Skin of body (tissue), 2 donors: ENCODE data around the gene ZNF79. TPM values are rescaled to one million over a fixed set of nuclear protein-coding genes. Genes with fewer than 3 reads are reported as not detected.

Experiments
- DNase-seq: peaks from one replicate; lab custom pipeline; 2025; lab: John Stamatoyannopoulos, UW
- total RNA-seq: library from RNA; depleted of rRNA; stranded (reverse); fragments of >200 nt; gene quantifications from one replicate; pipeline ENCODE4 v1.2.3, GENCODE V29; 2014

ZNF79 gene
- total RNA-seq, 1 donor from 2014 or later, result 7.8 TPM

GRCh38 chr9:127398275-127398647 lies 25.9 kb upstream of the ZNF79 start:
- DNase-seq, result no peak

GRCh38 chr9:127398715-127399400 lies 25.3 kb upstream of the ZNF79 start:
- no peak for DNase-seq

DNA sequence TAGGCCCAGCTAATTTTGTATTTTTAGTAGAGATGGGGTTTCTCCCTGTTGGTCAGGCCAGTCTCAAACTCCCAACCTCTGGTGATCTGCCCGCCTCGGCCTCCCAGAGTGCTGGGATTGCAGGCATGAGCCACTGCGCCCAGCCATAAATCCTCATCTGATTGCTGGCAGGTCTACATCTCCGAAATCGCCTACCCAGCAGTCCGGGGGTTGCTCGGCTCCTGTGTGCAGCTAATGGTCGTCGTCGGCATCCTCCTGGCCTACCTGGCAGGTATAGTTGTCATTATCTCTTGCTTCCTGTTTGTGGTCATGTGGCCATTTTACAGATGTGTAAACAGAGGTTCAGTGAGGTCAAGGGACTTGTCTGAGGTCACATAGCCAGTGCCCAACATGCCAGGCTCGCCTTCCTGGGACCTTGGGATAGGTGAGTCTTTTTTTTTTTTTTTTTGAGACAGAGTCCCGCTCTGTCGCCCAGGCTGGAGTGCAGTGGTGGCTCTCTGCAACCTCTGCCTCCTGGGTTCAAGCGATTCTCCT lies 24.4 kb upstream of the ZNF79 start:
- DNase-seq, result no peak

GRCh38 chr9:127402401-127403090 lies 21.6 kb upstream of the ZNF79 start:
- DNase-seq, result no peak

- DNase-seq, result no peak
Measured at GRCh38 chr9:127403507-127404192, 20.5 kb upstream of the ZNF79 start.

- no peak for DNase-seq
Measured at GRCh38 chr9:127404631-127405030, 19.6 kb upstream of the ZNF79 start.

DNA sequence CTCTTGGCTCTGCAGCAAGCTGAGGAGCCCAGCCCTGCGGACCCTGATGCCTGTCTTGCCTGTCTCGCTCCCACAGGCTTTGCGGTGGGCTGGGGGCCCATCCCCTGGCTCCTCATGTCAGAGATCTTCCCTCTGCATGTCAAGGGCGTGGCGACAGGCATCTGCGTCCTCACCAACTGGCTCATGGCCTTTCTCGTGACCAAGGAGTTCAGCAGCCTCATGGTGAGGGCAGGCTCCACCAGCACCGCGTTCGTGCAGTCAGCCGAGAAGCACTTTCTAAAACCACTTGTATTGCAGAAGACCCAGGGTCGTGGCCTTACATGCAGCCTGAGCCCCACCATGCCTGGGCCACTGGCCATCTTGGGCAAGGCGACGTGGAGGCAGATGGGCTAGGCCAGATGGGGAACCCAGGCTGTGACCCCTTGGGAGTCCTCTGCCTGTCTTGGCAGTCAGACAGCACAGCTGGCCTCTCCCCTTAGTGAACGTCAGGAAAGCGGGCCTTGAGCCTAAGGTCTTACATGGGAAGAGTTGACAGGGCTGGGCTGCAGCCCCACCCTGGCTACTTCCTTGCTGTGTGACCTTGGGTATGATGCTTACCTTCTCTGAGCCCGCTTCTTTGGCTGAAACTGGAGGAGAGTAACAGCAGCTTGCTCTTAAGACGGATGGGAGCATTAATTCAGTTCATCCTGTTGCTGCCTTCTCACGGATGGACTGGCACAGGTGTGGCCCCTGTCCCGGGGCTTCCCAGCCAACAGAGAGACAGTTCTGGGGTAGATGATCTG lies 18.6 kb upstream of the ZNF79 start:
- no peak for DNase-seq

- DNase-seq, result no peak
Measured at GRCh38 chr9:127406799-127407491, 17.2 kb upstream of the ZNF79 start.

DNA sequence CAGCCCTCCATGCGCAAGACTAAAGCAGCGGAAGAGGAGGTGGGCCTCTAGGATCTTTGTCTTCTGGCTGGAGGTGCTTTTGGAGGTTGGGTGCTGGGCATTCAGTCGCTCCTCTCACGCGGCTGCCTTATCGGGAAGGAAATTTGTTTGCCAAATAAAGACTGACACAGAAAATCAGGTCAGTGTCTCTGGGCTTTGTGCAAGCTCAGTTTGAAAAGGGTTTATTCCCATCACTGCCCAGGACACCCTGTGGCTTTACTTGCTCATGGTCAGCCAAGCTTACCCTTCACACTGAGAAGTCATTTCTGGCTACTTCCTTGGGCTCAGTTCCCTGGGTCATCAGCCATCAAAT lies 16.7 kb upstream of the ZNF79 start:
- DNase-seq, result no peak

DNA sequence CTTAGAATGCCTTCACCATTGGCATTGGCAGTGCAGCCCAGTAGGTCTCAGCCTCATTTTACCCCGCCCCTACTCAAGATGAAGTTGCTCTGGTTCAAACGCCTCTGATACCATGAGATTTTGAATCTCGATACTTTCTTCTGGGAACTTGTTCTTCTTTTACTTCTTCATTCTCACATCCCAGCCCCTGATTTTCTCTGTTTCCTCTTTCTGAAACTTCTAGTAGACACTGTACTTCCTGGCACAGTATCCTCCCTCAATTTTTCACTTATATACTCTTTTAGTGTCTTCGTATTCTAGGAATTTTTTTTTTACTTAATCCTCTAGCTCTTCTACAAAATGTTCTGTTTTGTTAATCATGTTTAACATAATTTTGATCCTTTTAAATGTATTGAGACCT lies 13.1 kb upstream of the ZNF79 start:
- DNase-seq, result no peak

DNA sequence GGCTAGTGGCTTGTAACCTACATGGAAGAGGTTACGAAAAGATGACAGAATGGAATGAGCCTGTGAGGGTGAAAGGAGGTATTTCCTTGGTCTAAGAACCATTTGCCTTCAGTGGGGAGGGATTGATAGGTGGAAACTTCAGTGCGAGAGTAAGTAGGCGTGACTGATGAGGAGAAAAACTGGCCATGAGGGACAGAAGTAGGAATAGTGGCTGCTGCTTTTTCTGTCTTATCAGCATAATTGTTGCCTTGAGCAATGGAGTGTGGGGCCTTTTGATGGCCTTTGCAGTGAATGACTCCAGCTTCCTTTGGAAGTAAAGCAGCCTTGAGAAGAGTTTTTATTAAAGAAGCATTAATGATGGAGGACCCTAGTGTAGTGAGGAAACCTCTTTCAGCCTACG lies 9.0 kb upstream of the ZNF79 start:
- DNase-seq, result no peak

- no peak for DNase-seq
Measured at GRCh38 chr9:127415657-127416056, 8.5 kb upstream of the ZNF79 start.

DNA sequence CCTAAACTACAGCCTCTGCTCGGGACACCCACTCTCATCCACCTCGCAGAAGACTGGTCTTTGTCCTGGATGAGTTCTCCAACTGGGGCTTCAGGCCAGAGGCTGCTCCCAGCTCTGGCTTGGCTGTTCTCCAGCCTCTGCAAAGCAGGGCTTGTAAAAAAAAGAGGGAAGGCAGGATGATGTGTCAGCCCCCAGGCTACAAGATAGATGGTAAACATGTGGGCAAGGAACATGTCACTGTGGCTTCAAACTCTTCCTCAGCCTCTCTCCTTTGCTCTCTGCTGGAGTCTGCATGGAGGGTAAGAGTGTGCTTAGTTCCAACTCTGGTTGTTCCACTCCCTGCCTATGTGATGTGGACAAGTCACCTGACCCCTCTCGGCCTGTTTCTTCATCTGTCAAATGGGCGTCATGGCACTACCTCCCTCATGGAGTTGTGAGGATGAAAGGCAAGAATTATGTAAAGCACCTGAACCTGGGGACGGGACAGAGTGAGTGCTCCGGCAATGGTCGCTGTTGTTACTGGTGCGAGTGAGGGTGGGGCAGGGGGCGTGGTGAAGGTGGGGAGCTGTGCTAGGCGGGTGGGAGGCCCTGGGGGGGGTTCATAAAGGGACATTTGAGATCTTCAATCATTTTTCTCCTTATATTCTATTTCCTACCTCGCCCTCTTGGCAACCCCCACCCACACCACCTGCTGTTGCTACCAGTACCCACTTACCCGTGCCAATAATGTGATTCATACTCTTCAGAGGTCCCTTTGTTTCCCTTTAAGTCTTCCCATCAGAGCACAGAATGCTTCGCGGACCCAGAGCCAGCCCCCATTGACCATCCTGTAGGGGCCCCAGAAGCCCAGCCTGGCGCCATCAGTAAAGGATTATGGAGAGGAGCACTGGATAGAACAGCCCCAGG lies 6.8 kb upstream of the ZNF79 start:
- DNase-seq, result no peak

- DNase-seq, result no peak
Measured at GRCh38 chr9:127418037-127418471, 6.1 kb upstream of the ZNF79 start.

- no peak for DNase-seq
Measured at GRCh38 chr9:127419348-127419747, 4.8 kb upstream of the ZNF79 start.

- no peak for DNase-seq
Measured at GRCh38 chr9:127421057-127421456, 3.1 kb upstream of the ZNF79 start.

- no peak for DNase-seq
Measured at GRCh38 chr9:127422133-127422782, 1.9 kb upstream of the ZNF79 start.

DNA sequence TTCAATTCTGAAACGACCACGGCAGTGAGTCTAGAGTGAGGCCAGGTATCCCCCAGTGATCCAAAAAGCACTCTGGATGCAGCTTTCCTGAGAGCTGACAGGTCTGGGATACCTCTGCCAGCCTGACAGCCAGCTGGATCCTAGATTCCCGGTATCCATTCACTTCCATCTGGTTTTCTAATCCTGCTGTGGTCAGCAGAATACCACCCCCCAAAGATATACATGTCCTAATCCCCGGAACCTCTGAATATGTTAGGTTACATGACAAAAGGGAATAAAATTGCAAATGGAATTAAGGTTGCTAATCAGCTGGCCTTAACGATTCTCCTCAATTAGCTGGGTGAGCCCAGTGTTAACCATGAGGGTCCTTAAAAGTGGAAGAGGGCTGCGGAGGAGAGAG lies 1.4 kb upstream of the ZNF79 start:
- DNase-seq, result no peak

- DNase-seq, result no peak
Measured at GRCh38 chr9:127423476-127423933, 677 bp upstream of the ZNF79 start.

- DNase-seq, result no peak
Measured at GRCh38 chr9:127424676-127424999, 456 bp downstream of the ZNF79 start.
